Medulla oblongata (tissue), 1 donor: ENCODE results near the gene CHRNB4.

Source experiments
- DNase-seq: peaks from one replicate; pipeline ENCODE4 v3.0.0-alpha.2; 2015; ENCODE audit errors: extremely low spot score

Gene CHRNB4

DNA sequence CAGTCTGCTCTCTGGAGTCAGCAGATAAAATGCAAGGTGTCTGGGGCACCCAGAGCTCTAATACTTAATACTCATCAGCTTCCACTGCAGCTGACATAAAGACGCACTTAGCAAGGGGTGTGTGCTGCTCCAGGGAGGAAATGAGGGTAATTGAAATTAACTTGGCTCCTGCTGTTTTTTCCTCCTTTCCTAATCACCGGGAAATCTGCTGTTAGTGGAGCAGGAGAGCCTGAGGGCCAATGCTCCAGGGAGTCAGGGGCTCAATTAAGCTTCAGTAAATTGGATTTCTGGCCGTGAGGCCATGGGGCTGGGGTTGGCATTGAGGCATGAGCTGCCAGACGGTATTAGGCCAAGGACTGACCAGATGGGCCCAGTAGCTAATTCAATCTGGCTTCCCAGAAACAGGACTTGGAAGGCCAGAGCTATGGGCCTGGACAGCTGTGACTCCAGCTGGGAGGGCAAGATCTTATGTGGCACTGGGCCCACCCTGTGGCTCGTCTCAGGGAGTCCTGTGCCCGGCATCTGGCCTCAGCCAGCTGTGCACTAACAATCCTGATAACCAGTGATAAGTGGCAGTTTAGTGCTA lies 30.7 kb upstream of the CHRNB4 start:
- DNase-seq = no peak

GRCh38 chr15:78668987-78669386 lies 28.0 kb upstream of the CHRNB4 start:
- no peak for DNase-seq

GRCh38 chr15:78667578-78668236 lies 26.7 kb upstream of the CHRNB4 start:
- no peak for DNase-seq

GRCh38 chr15:78666010-78666409 lies 25.0 kb upstream of the CHRNB4 start:
- no peak for DNase-seq

- DNase-seq = no peak
Observed at GRCh38 chr15:78663703-78664102, 22.7 kb upstream of the CHRNB4 start.

- DNase-seq = no peak
Observed at GRCh38 chr15:78662028-78662427, 21.0 kb upstream of the CHRNB4 start.

GRCh38 chr15:78661001-78661400 lies 20.0 kb upstream of the CHRNB4 start:
- no peak for DNase-seq

DNA sequence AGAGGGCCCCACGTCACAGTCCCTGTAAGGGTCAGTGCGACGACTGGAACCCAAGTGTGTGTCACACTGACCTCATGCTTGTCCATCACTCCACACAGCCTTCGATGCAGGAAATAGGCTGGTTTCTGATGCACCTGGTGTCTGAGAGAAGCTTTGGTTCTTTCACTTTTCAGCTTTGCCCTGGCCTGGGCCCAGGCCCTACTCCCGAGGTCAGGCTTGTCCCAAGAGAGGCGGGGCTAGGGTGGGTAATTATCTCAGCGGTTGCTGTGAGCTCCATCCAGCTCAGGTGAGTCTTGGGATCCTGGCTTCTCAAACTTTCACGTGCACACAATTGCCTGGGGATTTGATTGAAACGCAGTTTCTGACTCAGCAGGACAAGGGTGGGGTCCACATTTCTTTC lies 19.6 kb upstream of the CHRNB4 start:
- DNase-seq = no peak

- DNase-seq = no peak
Observed at GRCh38 chr15:78658823-78659222, 17.8 kb upstream of the CHRNB4 start.

- no peak for DNase-seq
Observed at GRCh38 chr15:78654272-78654671, 13.3 kb upstream of the CHRNB4 start.

DNA sequence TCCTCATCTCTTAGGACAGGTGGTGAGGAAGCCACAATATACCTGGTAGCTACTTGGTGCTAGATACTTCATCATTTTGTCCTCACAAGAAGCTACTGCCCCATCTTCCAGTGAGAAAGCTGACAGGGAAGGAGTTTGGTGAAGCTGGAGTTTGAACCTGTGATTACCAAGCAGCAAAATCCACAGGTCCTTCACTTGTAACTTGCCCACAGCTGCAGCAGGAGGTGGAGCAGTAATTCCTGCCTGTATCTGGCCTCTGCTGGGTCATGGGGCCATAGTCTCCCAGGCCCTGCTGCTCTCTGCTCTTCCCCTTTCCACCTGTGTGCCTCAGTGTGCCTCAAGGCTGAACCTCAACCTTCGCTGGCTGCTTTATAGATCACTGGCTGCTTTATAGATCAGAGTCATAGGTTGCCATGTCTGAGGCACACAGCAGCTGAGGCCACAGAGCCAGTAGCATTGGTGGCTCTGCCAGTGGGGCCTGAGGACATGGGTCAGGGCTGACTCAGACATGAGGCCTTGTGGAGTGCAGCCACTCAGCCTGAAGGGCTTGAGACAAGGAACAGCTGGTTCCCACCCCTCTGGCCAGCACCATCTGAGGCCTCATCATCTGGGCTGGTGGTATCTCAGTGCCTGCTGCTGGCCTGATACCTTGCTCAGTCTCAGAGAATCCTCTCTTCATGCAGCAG lies 11.1 kb upstream of the CHRNB4 start:
- DNase-seq = no peak

- DNase-seq = no peak
Observed at GRCh38 chr15:78651007-78651406, 10.0 kb upstream of the CHRNB4 start.

- no peak for DNase-seq
Observed at GRCh38 chr15:78650022-78650421, 9.0 kb upstream of the CHRNB4 start.

DNA sequence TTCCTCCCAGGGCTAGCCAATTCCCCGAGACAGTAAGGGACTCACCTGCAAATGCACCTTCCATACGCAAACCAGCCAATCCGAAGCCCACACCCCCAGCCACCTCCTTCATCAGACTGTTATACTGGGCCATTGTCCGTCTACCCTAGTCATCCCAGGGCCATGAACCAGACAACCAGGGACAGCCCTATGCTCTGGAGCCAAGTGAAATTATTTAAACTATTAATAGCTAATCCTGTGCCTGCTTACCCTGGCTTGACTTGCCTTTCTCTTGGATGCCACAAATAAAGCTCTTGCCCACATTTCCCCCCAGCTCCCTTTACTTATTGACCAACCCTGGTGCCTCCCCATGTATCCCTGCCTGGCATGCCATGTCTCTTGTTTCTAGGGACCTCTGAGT lies 4.0 kb upstream of the CHRNB4 start:
- DNase-seq = no peak

GRCh38 chr15:78642331-78642730 lies 1.3 kb upstream of the CHRNB4 start:
- peak; percentile 10 for DNase-seq

DNA sequence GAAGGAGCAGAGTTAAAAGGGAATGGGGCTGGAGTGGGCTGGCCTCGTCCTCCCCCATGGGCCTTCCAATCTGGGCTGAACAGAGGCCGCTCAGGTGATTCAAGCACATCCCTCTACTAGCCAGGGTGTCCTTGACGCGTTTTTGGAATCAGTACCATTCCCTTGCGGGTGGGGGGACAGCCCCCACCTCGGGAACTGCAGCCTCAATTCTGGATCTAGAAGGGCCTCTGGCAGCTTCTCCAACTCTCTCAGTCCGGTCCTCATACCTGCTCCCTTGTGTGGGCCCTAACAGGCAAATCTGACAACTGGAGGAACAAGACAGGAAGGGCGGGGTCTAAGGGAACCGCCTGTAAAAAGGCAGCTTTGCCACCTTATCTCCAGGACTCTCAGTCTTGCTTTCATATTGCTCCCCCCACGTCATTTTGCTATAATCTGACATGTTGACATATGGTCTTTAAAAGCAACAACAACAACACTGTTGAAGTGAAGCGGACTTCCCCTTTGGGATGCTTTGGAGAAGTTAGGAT lies 802 bp upstream of the CHRNB4 start:
- no peak for DNase-seq

DNA sequence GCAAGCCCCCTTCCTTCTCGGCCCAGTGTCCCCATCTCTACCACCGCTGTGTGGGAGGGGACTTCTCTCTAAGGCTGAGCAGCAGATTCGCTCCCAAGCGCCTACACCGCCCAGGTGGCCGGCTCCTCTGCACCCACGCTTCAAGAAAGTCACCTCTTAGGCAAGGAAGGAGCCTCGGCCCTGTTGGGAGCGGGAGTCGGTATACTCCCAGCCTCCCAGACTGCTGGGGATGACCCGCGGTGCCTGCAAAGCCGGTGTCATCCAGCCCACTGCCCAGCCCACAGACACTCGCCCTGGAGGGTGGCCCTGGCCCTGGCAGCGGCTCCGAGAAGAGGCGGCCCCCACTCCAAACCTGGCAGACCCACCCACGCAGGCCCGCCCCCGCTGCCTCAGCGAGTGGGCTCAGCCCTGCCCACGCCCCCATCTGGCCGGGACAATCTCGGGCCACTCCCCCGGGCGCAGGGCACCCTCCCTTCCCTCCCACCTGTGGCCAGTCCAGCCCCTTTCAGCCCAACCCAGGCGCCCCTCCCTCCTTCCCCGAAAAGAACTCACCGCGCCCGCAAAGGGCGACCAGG lies 396 bp downstream of the CHRNB4 start:
- no peak for DNase-seq

- peak; percentile 59 for DNase-seq
Observed at GRCh38 chr15:78638658-78639314, 2.2 kb downstream of the CHRNB4 start.

DNA sequence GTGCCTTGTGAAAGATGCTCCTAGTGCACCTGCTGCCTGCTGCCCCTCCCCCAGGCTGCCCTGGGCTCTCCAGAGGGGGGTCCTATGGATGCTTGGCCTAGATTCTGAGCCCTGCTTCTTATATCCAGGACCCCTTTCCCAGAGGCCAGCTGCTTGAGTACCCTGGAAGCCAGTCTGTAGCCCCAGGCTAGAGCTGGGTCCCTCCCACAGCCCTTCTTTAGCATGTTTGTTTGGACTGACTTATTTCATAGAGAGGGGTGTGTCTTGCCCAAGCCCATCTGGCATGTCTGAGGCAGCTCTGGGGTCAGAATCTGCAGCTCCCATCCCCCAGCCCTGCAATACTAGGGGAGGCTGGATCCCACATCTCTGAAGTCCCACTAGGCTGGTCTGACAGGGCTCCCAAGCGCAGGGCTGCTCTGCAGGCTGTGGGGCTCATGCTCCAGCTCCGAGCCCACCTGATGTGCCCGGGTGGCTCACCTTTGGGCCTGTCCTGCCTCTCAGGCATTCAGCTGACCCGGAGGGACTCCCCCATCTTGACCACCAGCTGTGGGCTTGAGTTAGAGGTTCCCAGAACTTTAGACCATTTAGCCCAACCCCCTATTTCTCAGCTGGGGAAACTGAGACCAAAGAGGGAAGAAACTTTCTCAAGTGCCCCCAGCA lies 3.1 kb downstream of the CHRNB4 start:
- no peak for DNase-seq

DNA sequence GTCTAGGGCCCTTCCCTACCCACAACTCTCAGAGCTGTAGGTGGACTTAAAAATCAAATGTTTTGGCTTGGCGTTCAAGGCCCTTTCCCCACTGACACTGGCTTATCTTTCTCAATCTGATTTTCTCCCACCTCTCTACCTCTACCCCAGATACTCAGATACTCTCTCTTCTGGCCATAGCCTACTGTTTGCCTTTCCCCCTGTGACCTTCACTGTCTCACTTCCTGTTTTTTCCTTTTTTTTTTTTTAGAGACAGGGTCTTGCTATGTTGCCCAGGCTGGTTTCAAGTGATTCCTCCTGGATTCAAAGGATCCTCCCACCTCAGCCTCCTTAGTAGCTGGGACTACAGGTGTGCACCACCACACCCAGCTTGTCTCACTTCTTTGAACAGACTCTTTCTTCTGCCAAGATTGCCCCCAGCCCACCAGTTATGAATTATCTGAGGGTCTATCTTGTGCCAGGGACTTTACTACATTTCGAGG lies 4.6 kb downstream of the CHRNB4 start:
- no peak for DNase-seq

DNA sequence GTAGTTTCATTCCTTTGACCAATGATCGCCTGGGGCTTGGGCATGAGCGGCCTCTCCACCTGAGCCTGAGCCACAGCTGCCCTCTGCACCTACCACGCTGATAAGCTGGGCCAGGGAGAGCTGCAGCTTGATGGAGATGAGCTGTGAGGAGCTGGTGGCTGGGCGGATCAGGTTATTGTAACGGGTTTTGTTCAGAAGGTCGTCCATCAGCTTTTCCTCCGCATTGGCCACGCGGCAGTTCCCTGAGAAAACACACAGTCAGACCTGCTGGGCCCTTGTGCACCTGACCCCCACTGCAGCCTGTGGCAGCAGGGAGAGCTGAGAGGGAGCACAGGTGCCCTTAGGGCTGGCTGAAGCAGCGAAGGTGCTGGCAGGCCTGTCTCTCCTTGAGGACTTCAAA lies 5.7 kb downstream of the CHRNB4 start:
- no peak for DNase-seq
